ENCODE results near the gene STX8. TPM values are rescaled to one million over a fixed set of nuclear protein-coding genes. Genes with fewer than 3 reads are reported as not detected.
"Not testable (repeated sequence)": the region's sequence is repeated elsewhere in the genome, so short reads cannot be mapped to it uniquely, and the experiment has no call there.

STX8 gene
- total and polyA plus RNA-seq, 7 donors = 40.4 to 104 (median 72.6) TPM

GRCh38 chr17:9266031-9266680, 309.5 kb downstream of the STX8 start:
- WGBS, 2 donors = 92 to 97% methylated on average over 14 of the region's 14 CpGs
- H3K9me3 ChIP-seq = peaks cover 0 to 2% (median 0%) of the 10 kb centered on the region in 4 donors
- DNase-seq = no peak
- H3K4me1 ChIP-seq = no peaks in the 10 kb centered on the region
- no peak overlapping the region for H3K27ac ChIP-seq
- no peak overlapping the region for H3K4me3 ChIP-seq
- no peak for TF ChIP-seq POLR2A (IDR thresholded peaks at IDR 0.05)
- no peak for TF ChIP-seq CTCF (IDR thresholded peaks at IDR 0.05)
- TF ChIP-seq POLR2AphosphoS5 (IDR thresholded peaks at IDR 0.05) = no peak
- no peak for TF ChIP-seq EP300 (IDR thresholded peaks at IDR 0.05)
- H3K36me3 ChIP-seq = no peaks in the 10 kb centered on the region
- no peaks in the 10 kb centered on the region for H3K27me3 ChIP-seq
- intact Hi-C loops (cut with DNase I) = no loop called here

GRCh38 chr17:9261081-9262012, 314.3 kb downstream of the STX8 start:
- Histone ChIP-seq H3K36me3 (no peaks in the 10 kb centered on the region), H3K9me3 (peaks cover 0 to 2% (median 0%) of the 10 kb centered on the region in 4 donors), H3K27ac (no peak overlapping the region), H3K4me1 (peaks cover 0 to 8% (median 2%) of the 10 kb centered on the region in 4 donors), H3K4me3 (no peak overlapping the region), H3K27me3 (no peaks in the 10 kb centered on the region)
- intact Hi-C loops (cut with DNase I) = no loop called here
- WGBS, 2 donors = 20 to 61% methylated on average over 24 of the region's 24 CpGs
- no peak for DNase-seq
- TF ChIP-seq EP300 (IDR thresholded peaks at IDR 0.05) (no peak), CTCF (IDR thresholded peaks at IDR 0.05) (no peak), POLR2A (IDR thresholded peaks at IDR 0.05) (no peak), POLR2AphosphoS5 (IDR thresholded peaks at IDR 0.05) (no peak)

GRCh38 chr17:9259419-9259818, 316.2 kb downstream of the STX8 start:
- TF ChIP-seq POLR2AphosphoS5 (IDR thresholded peaks at IDR 0.05) (peak in 2 of 4 donors; percentile 11 to 34), POLR2A (IDR thresholded peaks at IDR 0.05) (no peak)
- Histone ChIP-seq H3K4me3 (no peak overlapping the region), H3K36me3 (no peaks in the 10 kb centered on the region), H3K27me3 (no peaks in the 10 kb centered on the region), H3K27ac (peak overlapping the region in 1 of 4 donors; percentile 34), H3K9me3 (peaks cover 0 to 2% (median 0%) of the 10 kb centered on the region in 4 donors), H3K4me1 (peaks cover 0 to 9% (median 3%) of the 10 kb centered on the region in 4 donors)
- intact Hi-C loops (cut with DNase I) = no loop called here
- DNase-seq = no peak
- WGBS, 2 donors = 74 to 76% methylated on average over 10 of the region's 10 CpGs

- no peaks in the 10 kb centered on the region for H3K27me3 ChIP-seq
- H3K9me3 ChIP-seq = no peaks in the 10 kb centered on the region
- no peak for DNase-seq
- no peak for TF ChIP-seq POLR2A (IDR thresholded peaks at IDR 0.05)
- TF ChIP-seq EP300 (IDR thresholded peaks at IDR 0.05) = no peak
- TF ChIP-seq CTCF (IDR thresholded peaks at IDR 0.05) = no peak
- TF ChIP-seq POLR2AphosphoS5 (IDR thresholded peaks at IDR 0.05) = no peak
- intact Hi-C loops (cut with DNase I) = no loop called here
- 75 to 87% methylated on average over 15 of the region's 15 CpGs for WGBS, 2 donors
- H3K27ac ChIP-seq = peak overlapping the region in 1 of 4 donors; percentile 56
- H3K36me3 ChIP-seq = no peaks in the 10 kb centered on the region
- H3K4me1 ChIP-seq = peaks cover 0 to 9% (median 3%) of the 10 kb centered on the region in 4 donors
- H3K4me3 ChIP-seq = no peak overlapping the region
Observed at GRCh38 chr17:9258115-9259015, 317.3 kb downstream of the STX8 start.

- intact Hi-C loops (cut with DNase I); H3K4me1 ChIP-seq: not testable (repeated sequence)
- peak overlapping the region in 1 of 4 donors; percentile 56 for H3K27ac ChIP-seq
Observed at GRCh38 chr17:9257630-9257965, 318.0 kb downstream of the STX8 start.

More at GRCh38 chr17:9257630-9257965, 318.0 kb downstream of the STX8 start:
- not testable (repeated sequence) for DNase-seq, H3K4me3 ChIP-seq, H3K9me3 ChIP-seq, H3K36me3 ChIP-seq, H3K27me3 ChIP-seq
- 87 to 95% methylated on average over 9 of the region's 9 CpGs for WGBS, 2 donors
